ENCODE data around the gene KCNH1. TPM values are rescaled to one million over a fixed set of nuclear protein-coding genes. Genes with fewer than 3 reads are reported as not detected.

The KCNH1 gene
- total RNA-seq, 1 experiment from 2014 or later, result not detected

DNA sequence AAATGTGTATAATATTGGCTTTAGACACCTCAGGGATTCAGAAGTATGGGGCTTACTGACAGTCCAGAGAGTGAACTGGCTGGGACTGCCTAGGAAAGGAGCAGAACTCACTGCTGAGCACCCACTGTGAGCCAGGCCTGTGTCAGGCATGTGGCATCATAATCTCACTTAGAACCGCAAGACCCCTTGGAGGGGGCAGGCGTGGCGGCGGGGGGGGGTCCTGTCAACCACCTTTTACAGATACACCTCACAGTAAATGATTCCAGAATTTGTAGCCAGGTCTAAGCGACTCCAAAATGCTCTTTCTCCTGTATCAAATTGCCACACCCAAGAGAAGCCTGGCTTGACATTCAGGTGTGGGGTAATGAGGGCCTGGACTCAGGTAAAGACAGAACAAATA lies 235.5 kb downstream of the KCNH1 start:
- no peak overlapping the region for H3K4me3 ChIP-seq (ENCODE audit: low read depth, low read length)
- no peaks in the 10 kb centered on the region for H3K4me1 Mint-ChIP-seq (ENCODE audit: low read depth, unreplicated experiment)
- no peak overlapping the region for H3K4me3 Mint-ChIP-seq (ENCODE audit: unreplicated experiment)
- TF ChIP-seq, protein P1, sequence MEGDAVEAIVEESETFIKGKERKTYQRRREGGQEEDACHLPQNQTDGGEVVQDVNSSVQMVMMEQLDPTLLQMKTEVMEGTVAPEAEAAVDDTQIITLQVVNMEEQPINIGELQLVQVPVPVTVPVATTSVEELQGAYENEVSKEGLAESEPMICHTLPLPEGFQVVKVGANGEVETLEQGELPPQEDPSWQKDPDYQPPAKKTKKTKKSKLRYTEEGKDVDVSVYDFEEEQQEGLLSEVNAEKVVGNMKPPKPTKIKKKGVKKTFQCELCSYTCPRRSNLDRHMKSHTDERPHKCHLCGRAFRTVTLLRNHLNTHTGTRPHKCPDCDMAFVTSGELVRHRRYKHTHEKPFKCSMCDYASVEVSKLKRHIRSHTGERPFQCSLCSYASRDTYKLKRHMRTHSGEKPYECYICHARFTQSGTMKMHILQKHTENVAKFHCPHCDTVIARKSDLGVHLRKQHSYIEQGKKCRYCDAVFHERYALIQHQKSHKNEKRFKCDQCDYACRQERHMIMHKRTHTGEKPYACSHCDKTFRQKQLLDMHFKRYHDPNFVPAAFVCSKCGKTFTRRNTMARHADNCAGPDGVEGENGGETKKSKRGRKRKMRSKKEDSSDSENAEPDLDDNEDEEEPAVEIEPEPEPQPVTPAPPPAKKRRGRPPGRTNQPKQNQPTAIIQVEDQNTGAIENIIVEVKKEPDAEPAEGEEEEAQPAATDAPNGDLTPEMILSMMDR (IDR thresholded peaks at IDR 0.05; ENCODE audit: insufficient read depth in 1 of 2, low read depth in 1 of 2, low read length in 1 of 2, severe bottlenecking in 1 of 2, unreplicated experiment in 1 of 2), result no peak
- no peaks in the 10 kb centered on the region for H3K36me3 ChIP-seq (ENCODE audit: control insufficient read depth, insufficient read depth, low read length)
- H3K9me3 Mint-ChIP-seq (ENCODE audit: unreplicated experiment), result peaks cover 7% of the 10 kb centered on the region
- no peak overlapping the region for H3K27ac Mint-ChIP-seq (ENCODE audit: unreplicated experiment)
- no peaks in the 10 kb centered on the region for H3K4me1 ChIP-seq
- peaks cover 15% of the 10 kb centered on the region for H3K27me3 Mint-ChIP-seq (ENCODE audit: insufficient read depth, unreplicated experiment)
- intact Hi-C loops (cut with micrococcal nuclease; ENCODE audit: unreplicated experiment), result no loop called here
- no peaks in the 10 kb centered on the region for H3K27me3 ChIP-seq (replicated peaks; ENCODE audit: control insufficient read depth, insufficient read depth, low read length)
- DNase-seq, result no peak
- no peaks in the 10 kb centered on the region for H3K36me3 Mint-ChIP-seq (ENCODE audit: insufficient read depth, unreplicated experiment)
- no TSS peak for BruUV-seq (replicated peaks)
- ChIA-PET CTCF (no interaction called here), POLR2A (no interaction called here)
- H3K9me3 ChIP-seq, result no peaks in the 10 kb centered on the region

DNA sequence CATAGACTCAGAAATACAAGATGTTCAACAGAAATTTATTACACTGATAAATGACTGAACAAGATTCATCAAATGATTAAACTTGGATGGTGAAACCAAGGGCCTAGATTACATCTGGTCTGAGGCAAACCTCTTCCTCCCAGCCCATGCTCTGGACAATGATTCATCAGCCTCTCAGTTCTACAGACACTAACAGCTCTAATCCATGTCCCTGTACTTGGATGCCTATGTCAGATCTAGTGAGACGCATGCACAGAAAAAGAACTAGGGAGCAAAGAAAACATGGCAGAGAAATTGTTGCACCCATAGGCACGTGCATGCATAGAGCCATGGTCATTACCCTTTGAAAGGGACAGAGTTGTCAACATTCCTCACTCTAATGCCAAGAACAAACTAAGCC lies 250.1 kb downstream of the KCNH1 start:
- DNase-seq, result no peak
- Mint-ChIP-seq H3K4me1 (ENCODE audit: low read depth, unreplicated experiment) (no peaks in the 10 kb centered on the region), H3K27ac (ENCODE audit: unreplicated experiment) (no peak overlapping the region), H3K36me3 (ENCODE audit: insufficient read depth, unreplicated experiment) (no peaks in the 10 kb centered on the region), H3K9me3 (ENCODE audit: unreplicated experiment) (no peaks in the 10 kb centered on the region), H3K27me3 (ENCODE audit: insufficient read depth, unreplicated experiment) (peaks cover 24% of the 10 kb centered on the region), H3K4me3 (ENCODE audit: unreplicated experiment) (no peak overlapping the region)
- ChIA-PET CTCF (no interaction called here), POLR2A (no interaction called here)
- H3K4me3 ChIP-seq (ENCODE audit: low read depth, low read length), result no peak overlapping the region
- no peaks in the 10 kb centered on the region for H3K27me3 ChIP-seq (replicated peaks; ENCODE audit: control insufficient read depth, insufficient read depth, low read length)
- no TSS peak for BruUV-seq (replicated peaks)
- H3K9me3 ChIP-seq, result no peaks in the 10 kb centered on the region
- no peaks in the 10 kb centered on the region for H3K36me3 ChIP-seq (ENCODE audit: control insufficient read depth, insufficient read depth, low read length)
- intact Hi-C loops (cut with micrococcal nuclease; ENCODE audit: unreplicated experiment), result no loop called here
- TF ChIP-seq, protein P1 (IDR thresholded peaks at IDR 0.05; ENCODE audit: insufficient read depth in 1 of 2, low read depth in 1 of 2, low read length in 1 of 2, severe bottlenecking in 1 of 2, unreplicated experiment in 1 of 2), result no peak
- H3K4me1 ChIP-seq, result no peaks in the 10 kb centered on the region

DNA sequence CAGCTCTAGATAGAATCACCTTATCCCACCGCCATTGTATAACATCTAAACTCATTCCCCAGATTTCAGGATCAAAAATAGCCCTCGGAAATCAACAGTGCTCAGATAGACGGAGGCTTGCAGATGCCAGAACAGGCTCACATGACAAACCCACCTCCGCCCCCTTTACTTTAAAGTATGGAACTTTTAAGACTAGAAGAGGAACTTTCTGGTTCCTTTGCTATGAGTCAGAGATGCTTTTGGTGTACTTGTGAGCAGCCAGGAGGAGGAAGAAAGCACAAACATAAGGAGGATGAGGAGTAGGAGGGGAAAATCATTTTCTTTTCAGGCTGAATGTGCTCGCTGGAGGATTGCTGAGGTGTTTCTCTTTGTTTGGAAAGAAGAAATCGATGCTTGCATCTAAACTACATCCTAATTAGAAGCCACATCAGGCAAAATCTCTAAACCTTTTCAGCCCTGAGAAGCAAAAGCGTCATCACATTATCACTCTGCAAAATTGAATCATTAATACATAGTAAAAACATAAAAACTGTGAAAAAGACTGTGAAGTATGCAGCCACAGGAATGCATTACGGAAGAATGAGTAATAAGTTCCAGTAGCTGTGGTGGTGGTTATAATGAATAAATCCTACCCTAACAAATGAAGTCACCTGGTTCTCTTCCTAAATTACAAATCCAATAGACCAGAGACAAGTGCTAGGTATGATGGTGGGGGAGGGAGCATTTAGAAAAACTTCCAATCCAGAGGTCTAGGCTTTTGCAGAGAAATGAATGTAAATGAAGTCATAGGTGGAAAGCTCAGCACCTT lies 251.3 kb downstream of the KCNH1 start:
- Mint-ChIP-seq H3K36me3 (ENCODE audit: insufficient read depth, unreplicated experiment) (no peaks in the 10 kb centered on the region), H3K9me3 (ENCODE audit: unreplicated experiment) (no peaks in the 10 kb centered on the region), H3K27me3 (ENCODE audit: insufficient read depth, unreplicated experiment) (peaks cover 23% of the 10 kb centered on the region), H3K27ac (ENCODE audit: unreplicated experiment) (no peak overlapping the region), H3K4me3 (ENCODE audit: unreplicated experiment) (no peak overlapping the region), H3K4me1 (ENCODE audit: low read depth, unreplicated experiment) (no peaks in the 10 kb centered on the region)
- intact Hi-C loops (cut with micrococcal nuclease; ENCODE audit: unreplicated experiment), result no loop called here
- Histone ChIP-seq H3K4me1 (no peaks in the 10 kb centered on the region), H3K9me3 (no peaks in the 10 kb centered on the region), H3K27me3 (replicated peaks; ENCODE audit: control insufficient read depth, insufficient read depth, low read length) (no peaks in the 10 kb centered on the region), H3K4me3 (ENCODE audit: low read depth, low read length) (no peak overlapping the region), H3K36me3 (ENCODE audit: control insufficient read depth, insufficient read depth, low read length) (no peaks in the 10 kb centered on the region)
- CTCF ChIA-PET, result no interaction called here
- TF ChIP-seq, protein P1 (IDR thresholded peaks at IDR 0.05; ENCODE audit: insufficient read depth in 1 of 2, low read depth in 1 of 2, low read length in 1 of 2, severe bottlenecking in 1 of 2, unreplicated experiment in 1 of 2), result no peak
- POLR2A ChIA-PET, result no interaction called here
- DNase-seq, result no peak
- BruUV-seq (replicated peaks), result no TSS peak
